GM18502 (cell line): ENCODE data around the gene HHIPL1.

ENCODE experiments used
- ATAC-seq: cut with Tn5 transposase; IDR thresholded peaks from one replicate; pipeline ENCODE4 v1.9.1; 2021; ENCODE audit warnings: mild to moderate bottlenecking; ENCODE audit not compliant: unreplicated experiment, poor library complexity

Gene HHIPL1

GRCh38 chr14:99725774-99726537 is 81.0 kb downstream of the HHIPL1 start:
- no peak for ATAC-seq

- ATAC-seq = no peak
Measured at GRCh38 chr14:99726538-99727095, 81.7 kb downstream of the HHIPL1 start.

GRCh38 chr14:99727096-99727870 is 82.4 kb downstream of the HHIPL1 start:
- ATAC-seq = no peak

- ATAC-seq = no peak
Measured at GRCh38 chr14:99728231-99728920, 83.4 kb downstream of the HHIPL1 start.

GRCh38 chr14:99728981-99729451 is 84.1 kb downstream of the HHIPL1 start:
- ATAC-seq = no peak
